Measurements from ENCODE around the gene ITGA11.

The ITGA11 gene, protein sequence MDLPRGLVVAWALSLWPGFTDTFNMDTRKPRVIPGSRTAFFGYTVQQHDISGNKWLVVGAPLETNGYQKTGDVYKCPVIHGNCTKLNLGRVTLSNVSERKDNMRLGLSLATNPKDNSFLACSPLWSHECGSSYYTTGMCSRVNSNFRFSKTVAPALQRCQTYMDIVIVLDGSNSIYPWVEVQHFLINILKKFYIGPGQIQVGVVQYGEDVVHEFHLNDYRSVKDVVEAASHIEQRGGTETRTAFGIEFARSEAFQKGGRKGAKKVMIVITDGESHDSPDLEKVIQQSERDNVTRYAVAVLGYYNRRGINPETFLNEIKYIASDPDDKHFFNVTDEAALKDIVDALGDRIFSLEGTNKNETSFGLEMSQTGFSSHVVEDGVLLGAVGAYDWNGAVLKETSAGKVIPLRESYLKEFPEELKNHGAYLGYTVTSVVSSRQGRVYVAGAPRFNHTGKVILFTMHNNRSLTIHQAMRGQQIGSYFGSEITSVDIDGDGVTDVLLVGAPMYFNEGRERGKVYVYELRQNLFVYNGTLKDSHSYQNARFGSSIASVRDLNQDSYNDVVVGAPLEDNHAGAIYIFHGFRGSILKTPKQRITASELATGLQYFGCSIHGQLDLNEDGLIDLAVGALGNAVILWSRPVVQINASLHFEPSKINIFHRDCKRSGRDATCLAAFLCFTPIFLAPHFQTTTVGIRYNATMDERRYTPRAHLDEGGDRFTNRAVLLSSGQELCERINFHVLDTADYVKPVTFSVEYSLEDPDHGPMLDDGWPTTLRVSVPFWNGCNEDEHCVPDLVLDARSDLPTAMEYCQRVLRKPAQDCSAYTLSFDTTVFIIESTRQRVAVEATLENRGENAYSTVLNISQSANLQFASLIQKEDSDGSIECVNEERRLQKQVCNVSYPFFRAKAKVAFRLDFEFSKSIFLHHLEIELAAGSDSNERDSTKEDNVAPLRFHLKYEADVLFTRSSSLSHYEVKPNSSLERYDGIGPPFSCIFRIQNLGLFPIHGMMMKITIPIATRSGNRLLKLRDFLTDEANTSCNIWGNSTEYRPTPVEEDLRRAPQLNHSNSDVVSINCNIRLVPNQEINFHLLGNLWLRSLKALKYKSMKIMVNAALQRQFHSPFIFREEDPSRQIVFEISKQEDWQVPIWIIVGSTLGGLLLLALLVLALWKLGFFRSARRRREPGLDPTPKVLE

DNA sequence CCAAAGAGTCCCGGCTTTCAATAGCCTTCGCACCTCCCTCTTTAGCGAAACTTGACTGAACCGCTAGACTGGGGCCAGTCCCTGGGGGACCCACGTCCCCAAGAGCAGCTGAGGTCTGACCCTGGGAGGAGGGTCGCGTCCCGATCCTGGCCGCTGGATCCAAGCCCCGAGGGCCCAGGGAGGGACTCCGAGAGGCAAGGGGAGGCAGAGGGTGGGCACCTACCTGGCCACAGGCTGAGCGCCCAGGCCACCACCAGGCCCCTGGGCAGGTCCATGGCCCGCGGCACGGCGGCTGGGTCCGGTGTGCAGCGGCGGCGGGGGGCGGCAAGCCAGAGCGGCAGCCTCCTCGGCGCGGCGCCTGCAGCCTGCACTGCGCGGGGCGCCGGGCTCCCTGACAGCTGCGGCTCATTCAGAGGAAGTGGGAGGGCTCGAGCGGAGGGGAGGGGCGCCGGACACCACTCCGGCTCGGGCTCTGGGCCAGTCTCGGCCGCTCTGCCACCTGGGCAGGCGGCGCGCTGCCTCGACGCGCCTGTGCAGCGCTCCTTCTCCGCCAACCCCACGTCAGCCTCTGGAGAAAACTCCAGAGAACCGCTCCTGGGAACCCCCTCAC lies at the start of gene ITGA11:
Gene ITGA11, minus strand, starts transcription at position 372 of the 610 bp plus-strand sequence. Its CDS starts 97 bp downstream, at position 275.
- no peak for DNase-seq (ENCODE audit: low read depth)

GRCh38 chr15:68481321-68481720 lies 49.4 kb upstream of the ITGA11 start:
- no peak for DNase-seq (ENCODE audit: low read depth)

GRCh38 chr15:68480296-68480695 lies 48.3 kb upstream of the ITGA11 start:
- no peak for DNase-seq (ENCODE audit: low read depth)

DNA sequence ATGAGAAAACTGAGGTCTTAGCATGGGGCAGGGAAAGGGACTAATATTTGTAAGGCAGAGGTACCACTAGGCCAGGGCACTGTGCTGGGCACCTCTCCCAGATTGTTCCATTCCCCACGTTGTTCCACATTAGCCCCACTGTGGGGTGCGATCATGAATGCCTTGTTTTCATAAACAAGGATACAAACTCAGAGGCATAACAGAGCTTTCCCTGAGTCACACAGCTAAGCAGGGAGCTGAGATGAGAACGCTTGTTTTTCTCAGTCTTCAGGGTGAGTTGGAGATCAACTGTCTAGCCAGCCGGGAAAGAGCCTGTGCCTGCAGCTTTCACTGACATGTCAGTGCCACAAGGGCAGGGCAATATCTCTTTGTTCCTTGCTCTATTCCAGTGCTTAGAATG lies 47.9 kb upstream of the ITGA11 start:
- no peak for DNase-seq (ENCODE audit: low read depth)

- no peak for DNase-seq (ENCODE audit: low read depth)
Measured at GRCh38 chr15:68479406-68479805, 47.4 kb upstream of the ITGA11 start.

- DNase-seq (ENCODE audit: low read depth), result no peak
Measured at GRCh38 chr15:68478853-68479252, 46.9 kb upstream of the ITGA11 start.

GRCh38 chr15:68475449-68475848 lies 43.5 kb upstream of the ITGA11 start:
- DNase-seq (ENCODE audit: low read depth), result no peak

- no peak for DNase-seq (ENCODE audit: low read depth)
Measured at GRCh38 chr15:68471541-68471940, 39.6 kb upstream of the ITGA11 start.

- no peak for DNase-seq (ENCODE audit: low read depth)
Measured at GRCh38 chr15:68470976-68471375, 39.0 kb upstream of the ITGA11 start.

- no peak for DNase-seq (ENCODE audit: low read depth)
Measured at GRCh38 chr15:68470049-68470742, 38.2 kb upstream of the ITGA11 start.

- no peak for DNase-seq (ENCODE audit: low read depth)
Measured at GRCh38 chr15:68469162-68470048, 37.4 kb upstream of the ITGA11 start.

DNA sequence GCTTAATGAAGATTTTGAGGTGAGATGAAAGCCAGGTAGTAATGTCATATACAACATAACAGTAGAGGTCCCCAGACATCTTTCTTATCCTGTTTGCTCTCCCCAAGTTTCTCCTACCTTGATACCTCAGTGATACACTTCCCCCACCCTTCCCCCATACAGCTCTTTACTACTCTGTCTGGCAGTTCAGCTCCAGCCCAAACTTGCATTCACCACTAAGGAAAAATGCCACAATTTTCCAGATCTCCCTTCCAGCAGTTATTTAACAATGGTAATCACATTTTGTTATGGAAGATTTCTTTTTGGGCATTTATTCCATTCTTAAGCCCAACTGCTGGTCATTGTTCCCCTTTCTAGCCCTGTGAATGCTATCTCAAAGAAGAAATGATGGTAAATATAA lies 34.9 kb upstream of the ITGA11 start:
- no peak for DNase-seq (ENCODE audit: low read depth)

- no peak for DNase-seq (ENCODE audit: low read depth)
Measured at GRCh38 chr15:68465861-68466560, 34.0 kb upstream of the ITGA11 start.

- DNase-seq (ENCODE audit: low read depth), result no peak
Measured at GRCh38 chr15:68464448-68465090, 32.6 kb upstream of the ITGA11 start.

DNA sequence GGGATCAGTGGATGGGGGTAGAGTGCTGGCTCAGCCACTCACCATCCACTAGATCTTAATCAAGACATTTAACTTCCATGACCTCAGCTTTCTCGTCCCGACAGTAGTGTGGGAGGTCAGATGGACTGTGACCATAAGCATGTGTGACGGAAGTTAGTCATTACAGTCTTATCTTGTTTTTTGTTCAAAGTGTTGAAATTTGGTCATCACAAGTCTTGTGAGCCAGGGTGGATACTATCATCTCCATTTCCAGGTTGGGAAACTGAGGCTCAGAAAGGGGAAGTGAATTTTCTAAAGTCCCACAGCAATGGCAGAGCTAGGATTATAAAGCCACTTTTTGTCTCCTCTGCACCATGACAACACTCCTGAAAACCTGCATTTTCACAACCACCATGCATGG lies 32.0 kb upstream of the ITGA11 start:
- DNase-seq (ENCODE audit: low read depth), result no peak

DNA sequence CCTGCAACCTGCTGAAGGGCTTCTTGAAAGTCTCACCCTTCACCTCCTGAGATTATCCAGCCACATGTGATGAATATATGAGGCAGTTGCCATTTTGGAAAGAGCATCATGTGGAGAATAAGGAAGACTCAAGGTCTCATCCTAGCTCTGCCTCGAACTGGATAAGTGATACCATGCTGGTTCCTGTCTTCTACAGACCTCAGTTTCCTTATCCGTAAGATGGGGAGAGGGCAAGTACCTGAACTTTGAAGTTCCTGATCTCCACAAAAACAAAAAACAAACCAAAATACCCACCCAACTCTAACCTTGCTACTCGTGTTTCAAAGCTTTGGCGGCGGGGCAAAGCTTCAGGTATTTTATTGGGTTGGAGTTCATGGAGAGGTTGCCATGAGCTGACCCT lies 31.5 kb upstream of the ITGA11 start:
- no peak for DNase-seq (ENCODE audit: low read depth)

DNA sequence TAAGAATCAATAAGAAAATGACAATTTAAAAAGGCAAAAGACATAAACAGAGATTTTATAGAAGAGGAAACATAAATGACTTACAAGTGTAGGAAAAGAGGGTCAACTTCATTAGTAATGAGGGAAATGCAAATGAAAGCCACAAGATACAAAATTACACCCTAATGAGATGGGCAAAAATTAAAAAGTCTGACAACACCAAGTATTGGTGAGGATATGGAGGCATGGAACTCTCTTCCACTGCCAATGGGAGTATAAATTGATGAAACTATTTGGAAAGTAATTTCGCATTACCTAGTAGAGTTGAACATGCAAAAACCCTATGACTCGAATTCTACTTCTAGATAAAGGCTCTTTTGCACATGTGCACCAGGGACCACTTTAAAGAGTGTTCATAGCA lies 28.2 kb upstream of the ITGA11 start:
- no peak for DNase-seq (ENCODE audit: low read depth)

- DNase-seq (ENCODE audit: low read depth), result no peak
Measured at GRCh38 chr15:68450192-68450591, 18.2 kb upstream of the ITGA11 start.

GRCh38 chr15:68449389-68449788 lies 17.4 kb upstream of the ITGA11 start:
- no peak for DNase-seq (ENCODE audit: low read depth)

Data from stimulated activated CD8-positive, alpha-beta memory T cell treated with anti-CD3 and anti-CD28 coated beads, Interleukin-12 subunit alpha, Interleukin-12 subunit beta, amount 100 ng/mL, for 4 hours (primary cell).